Measurements from ENCODE around the gene ABHD16A.

Gene ABHD16A

DNA sequence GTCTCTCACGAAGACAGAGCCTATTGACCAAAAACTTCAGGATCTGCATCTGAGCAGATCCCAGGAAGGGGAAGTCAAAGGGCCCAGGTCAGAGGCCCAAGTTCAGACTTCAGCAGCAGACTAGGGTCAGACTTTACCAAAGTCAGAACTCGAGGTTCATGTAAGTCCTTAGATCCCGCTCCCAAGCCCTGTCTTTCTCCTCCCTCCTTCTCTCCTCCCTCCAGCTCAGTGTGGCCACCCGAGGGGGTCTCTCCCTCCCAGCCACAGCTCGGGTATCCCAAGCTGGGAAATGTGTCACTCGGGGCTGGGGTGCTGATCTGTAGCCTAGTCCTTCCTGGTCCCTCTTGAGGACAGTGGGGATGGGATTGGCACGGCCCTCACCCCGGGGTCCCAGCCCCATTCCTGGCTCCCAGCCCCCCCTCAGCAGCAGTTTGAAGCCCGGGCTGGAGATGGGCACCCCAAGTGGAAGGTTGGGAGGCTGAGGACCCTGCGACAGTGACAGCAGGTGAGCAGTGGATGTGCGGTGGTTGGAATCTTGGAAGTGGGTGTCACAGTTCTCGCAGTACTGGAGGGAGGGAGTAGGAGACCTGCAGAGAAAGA lies 40.9 kb downstream of the ABHD16A start:
- no peak for DNase-seq (ENCODE audit: low spot score)

DNA sequence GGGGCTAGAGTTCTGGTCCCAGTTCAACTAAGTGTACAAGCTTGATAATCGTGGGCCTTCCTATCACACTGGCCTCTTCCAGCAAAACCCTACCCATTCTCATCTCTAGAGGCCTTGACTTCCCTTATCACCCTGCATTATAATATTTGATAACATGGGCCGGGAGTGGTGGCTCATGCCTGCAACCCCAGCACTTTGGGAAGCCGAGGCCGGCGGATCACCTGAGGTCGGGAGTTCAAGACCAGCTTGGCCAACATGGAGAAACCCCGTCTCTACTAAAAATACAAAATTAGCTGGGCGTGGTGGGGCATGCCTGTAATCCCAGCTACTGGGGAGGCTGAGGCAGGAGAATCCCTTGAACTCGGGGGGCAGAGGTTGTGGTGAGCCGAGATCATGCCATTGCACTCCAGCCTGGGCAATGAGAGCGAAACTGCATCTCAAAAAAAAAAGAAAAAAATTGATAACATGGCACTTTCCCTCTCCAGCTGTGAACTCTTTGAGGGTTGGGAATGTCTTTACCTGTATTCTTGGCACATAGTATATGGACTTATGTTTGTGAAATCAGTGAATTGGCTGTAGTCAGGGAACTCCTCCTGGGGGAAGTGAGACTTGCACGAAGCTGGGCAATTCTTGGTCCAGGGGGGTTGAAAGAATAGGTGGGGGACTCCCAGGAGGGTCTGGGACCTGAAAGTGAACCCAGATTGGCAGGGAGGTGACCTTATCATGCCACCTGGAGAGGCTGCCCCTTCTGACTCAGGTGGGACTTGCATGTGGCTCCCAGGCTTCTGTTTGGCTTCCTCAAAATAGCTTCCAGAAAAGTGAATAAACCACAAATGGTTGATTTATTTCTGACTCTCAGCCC lies 41.6 kb downstream of the ABHD16A start:
- DNase-seq (ENCODE audit: low spot score) = peak; percentile 39

DNA sequence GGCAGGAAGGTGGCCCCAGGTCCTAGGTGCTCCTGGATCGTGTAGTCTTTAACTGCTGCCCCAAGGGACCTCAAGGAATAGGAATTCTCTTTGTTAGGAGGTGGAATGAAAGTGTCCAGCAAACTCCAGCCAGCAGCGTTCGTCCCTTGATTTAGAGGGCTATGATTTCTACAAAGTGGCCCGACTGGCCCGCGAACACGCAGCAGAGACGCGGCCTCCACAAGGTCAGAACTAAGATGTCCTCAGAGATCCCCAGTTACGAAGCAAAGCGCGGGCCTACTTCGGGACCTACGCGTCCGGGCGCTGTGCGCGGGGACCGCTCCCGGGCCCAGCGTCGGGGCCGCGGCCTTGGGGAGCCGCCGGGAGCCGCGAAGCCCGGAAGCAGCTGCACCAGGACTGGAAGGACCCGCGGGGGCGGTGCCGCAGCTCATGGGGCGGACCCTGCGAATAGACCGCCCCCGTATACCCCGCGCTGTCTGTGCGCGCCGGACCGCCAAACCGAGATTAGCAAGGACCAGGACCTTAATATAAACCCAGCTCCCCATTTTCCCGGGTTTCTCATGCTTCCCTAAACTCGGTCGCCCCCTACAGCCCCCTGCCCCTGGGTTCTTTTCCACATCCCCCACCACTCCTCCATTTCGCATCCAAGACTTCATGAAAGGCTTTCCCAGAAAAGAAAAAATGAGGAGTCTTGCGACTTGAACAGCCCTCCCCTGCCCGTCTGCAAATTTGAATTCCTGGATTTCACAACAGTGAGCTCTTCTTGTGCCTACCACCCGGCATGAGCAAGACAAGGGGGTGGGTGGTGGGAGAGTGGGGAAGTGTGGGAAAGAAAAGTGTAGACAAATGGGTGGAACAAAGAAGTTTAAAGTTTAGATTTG lies 42.5 kb downstream of the ABHD16A start, which contains the start of gene C6orf47:
TSS of gene C6orf47 (minus strand) at position 398 of the 881 bp plus-strand sequence. CDS start 831 bp downstream, outside the sequence.
- DNase-seq (ENCODE audit: low spot score) = peak; percentile 84

DNA sequence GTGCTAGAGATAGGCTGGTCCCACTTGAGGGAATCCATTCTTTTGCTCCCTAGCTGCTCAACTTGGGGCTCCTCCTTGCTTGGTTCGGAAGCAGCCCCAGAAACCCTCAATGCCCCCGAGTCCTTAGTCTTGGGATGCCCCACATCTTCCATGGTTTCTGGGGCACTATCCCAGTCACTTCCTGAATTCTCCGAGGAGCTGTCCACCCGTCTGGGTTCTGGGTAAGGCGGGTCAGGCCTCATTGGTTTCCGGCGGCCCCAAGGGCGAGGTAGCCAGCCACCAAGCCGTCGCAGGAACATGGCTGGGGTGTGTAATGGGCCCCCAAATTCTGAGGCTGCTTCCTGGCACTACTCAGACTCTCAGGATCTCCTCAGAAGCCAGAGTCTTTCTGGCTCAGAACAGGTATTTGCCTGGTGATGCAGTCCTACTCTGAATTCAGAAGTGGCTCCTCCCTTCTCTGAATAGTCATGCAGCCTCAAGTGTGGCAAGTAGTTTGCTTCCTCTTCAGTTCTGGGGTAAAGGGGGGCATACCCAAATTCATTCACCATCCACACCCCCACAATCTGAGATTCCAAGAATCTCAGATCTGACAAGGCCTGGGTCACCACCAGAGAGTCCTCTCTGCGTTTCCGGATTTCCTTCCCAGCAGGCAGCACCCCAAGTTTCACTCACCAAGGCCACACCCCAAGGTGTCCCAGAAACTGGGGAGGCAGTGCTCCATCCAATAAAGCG lies 43.3 kb downstream of the ABHD16A start:
- DNase-seq (ENCODE audit: low spot score) = peak; percentile 54

GRCh38 chr6:31658983-31659648 lies 44.0 kb downstream of the ABHD16A start:
- no peak for DNase-seq (ENCODE audit: low spot score)

GRCh38 chr6:31658158-31658688 lies 44.9 kb downstream of the ABHD16A start:
- no peak for DNase-seq (ENCODE audit: low spot score)

DNA sequence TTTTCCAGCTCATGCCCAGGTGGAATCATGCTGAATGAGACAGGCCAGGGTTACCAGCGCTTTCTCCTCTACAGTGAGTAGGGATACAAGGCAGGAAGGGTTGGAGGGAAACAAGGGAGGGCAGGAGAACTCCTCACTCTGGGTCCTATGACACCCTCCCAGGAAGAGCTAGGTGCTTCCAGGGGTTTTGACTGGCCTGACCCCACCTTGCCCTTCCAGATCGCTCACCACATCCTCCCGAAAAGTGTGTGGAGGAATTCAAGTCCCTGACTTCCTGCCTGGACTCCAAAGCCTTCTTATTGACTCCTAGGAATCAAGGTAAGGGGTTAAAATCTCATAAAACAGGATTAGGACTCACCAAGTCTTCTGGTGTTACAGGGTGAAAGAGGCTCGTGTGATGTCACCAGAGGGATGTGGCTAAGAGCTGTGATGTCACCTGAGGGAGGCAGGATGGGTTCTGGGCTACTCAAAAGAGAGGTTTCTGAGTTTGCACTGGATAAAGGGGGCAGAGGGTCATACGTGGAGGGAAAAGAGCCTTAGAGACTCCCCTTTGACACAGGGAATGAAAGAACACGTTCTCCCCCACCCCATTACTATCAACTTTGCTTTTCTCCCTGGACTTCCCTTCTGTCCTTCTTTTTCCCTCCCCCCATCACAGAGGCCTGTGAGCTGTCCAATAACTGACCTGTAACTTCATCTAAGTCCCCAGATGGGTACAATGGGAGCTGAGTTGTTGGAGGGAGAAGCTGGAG lies 45.5 kb downstream of the ABHD16A start:
- no peak for DNase-seq (ENCODE audit: low spot score)

GRCh38 chr6:31655349-31656237 lies 47.5 kb downstream of the ABHD16A start, which contains the start of gene APOM:
Gene APOM (plus strand): TSS chr6:31655894. CDS start chr6:31655967, 73 bp downstream.
- DNase-seq (ENCODE audit: low spot score) = peak; percentile 49

DNA sequence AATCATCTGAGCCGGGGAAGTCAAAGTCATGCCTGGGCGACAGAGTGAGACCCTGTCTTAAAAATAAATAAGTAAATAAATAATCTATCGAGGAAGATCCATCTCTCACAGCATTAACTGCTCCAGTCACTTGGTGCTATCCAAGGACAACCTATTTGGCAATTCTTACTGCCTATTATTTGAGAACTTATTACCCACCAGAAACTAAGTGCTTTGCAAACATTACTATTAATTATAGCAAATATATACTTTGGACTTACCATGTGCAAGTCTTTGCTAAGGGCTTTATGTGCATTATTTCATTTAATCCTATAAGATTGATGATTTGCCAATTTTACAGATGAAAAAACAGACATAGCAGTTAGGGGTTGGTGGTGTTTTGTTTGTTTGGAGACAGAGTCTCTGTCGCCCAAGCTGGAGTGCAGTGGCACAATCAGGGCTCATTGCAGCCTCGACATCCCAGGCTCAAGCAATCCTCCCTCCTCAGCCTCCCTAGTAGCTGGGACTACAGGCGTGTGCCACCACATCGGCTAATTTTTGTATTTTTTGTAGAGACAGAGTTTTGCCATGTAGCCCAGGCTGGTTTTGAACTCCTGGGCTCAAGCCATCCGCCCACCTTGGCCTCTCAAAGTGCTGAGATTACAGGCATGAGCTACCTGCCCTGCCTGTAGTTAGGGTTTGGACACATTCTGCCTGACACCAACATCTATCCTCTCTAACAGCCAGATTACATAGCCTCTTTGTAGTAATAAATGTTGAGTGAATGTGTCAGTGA lies 48.4 kb downstream of the ABHD16A start:
- DNase-seq (ENCODE audit: low spot score) = no peak

GRCh38 chr6:31652925-31653724 lies 50.0 kb downstream of the ABHD16A start:
- DNase-seq (ENCODE audit: low spot score) = peak; percentile 91

DNA sequence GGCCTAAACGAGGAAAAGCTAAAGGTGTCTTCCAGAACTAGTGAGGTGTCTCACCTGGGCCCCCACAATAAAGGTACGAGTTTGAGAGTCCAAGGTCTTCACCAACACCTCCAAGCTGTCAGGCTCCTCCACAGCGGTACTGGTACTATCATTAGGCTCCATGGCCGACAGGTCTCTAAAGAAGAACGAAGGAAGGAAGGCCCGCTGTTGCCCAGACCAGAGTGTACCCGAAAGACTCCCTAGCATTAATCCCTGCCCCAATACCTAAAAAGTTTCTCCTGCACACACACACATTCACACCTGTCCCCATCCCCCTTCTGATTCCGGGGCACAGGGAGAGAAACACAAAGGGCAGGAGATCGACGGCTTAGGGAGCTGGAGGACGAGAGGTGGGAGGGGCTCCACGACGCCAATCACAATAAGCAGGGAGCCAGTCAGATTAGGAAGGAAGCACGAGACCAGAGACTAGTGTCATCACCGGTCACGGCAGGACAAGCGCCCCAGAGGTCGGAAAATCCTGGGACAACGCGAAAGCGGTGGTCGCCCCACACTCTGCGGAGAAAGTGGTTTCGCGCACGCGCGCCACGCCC lies 51.4 kb downstream of the ABHD16A start:
- peak; percentile 87 for DNase-seq (ENCODE audit: low spot score)

DNA sequence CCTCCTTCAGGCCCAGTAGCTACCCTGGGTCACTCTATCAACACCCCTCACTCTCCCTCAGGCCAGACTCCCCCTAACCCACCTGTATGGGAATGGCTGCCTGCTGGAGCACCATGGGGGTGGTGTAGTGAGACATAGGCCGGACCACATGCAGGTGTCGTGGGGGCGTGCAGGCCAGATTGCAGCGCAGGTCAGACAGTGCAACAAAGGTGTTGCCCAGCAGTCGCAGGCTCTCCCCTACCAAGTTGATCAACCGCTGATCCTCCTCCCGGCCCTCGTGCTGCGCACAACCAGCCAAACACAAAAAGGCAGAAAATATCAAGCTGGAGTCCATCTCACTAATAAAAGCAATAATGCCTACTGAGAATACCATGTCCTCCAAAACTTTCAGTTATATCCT lies 57.8 kb downstream of the ABHD16A start:
- no peak for DNase-seq (ENCODE audit: low spot score)

DNA sequence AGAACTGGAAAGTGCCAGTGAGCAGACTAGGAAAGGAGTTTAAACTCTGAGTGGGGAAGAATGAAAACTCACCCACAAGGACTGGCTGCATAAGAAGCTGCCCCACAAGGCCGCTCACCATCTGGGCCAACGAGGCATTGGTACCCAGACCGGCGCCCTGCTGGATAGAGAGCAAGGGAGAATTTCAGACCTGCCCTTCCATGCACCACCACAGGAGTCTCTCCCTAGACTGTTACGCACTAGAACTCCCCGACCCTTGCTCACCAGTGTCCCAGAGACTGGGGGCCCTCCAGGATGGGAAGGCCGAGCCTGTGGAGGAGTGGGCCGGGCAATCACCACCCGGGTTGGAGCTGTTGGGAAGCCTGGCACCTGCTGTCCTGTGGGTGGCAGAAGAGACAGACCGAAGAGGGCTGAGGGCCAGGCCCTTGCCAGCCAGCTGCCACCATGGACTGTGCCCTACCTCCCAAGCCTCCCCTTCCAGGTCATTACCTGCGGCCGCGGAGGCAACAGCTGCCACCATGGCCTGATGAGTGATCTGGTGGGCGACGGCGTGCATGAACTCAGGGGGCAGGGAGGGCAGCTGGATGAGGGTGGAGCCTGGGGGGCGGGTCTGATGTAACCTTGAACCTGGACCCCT lies 59.2 kb downstream of the ABHD16A start:
- no peak for DNase-seq (ENCODE audit: low spot score)

- no peak for DNase-seq (ENCODE audit: low spot score)
Observed at GRCh38 chr6:31642798-31643570, 60.1 kb downstream of the ABHD16A start.

GRCh38 chr6:31641370-31641769 lies 61.8 kb downstream of the ABHD16A start:
- no peak for DNase-seq (ENCODE audit: low spot score)

GRCh38 chr6:31640612-31641011 lies 62.5 kb downstream of the ABHD16A start:
- DNase-seq (ENCODE audit: low spot score) = no peak
